GM21528 (cell line): Measurements from ENCODE around the gene DCP1B.

ENCODE experiments used
- ATAC-seq: cut with Tn5 transposase; IDR thresholded peaks from one replicate; pipeline ENCODE4 v1.9.1; 2021; ENCODE audit warnings: mild to moderate bottlenecking, moderate library complexity; ENCODE audit not compliant: unreplicated experiment, low FRiP score

DCP1B gene

DNA sequence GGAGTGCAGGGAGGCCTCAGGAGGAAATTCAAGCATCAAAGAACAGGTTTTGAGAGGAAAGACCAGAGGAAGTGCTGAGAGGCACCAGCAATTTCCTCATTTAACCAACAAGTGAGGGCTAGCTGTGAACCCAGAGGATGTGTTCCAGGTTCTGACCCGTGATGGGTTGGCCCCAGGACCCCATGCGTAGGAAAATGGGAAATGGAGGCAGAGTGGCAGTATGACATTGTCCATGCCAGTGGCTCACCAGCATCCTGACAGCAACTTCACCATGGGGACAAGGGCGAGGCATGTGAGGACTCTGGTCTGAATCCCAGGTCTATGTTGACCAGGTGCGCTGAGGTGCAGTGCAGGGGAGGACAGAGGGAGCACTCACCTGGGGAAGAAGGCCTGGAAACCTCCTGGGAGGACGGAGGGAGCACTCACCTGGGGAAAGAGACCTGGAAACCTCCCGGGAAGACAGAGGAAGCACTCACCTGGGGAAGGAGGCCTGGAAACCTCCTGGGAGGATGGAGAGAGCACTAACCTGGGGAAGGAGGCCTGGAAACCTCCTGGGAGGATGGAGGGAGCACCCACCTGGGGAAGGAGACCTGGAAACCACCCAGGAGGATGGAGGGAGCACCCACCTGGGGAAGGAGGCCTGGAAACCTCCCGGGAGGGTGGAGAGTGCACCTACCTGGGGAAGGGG lies 79.1 kb downstream of the DCP1B start:
- ATAC-seq: no peak

GRCh38 chr12:1922985-1923384 lies 81.3 kb downstream of the DCP1B start:
- ATAC-seq: no peak

DNA sequence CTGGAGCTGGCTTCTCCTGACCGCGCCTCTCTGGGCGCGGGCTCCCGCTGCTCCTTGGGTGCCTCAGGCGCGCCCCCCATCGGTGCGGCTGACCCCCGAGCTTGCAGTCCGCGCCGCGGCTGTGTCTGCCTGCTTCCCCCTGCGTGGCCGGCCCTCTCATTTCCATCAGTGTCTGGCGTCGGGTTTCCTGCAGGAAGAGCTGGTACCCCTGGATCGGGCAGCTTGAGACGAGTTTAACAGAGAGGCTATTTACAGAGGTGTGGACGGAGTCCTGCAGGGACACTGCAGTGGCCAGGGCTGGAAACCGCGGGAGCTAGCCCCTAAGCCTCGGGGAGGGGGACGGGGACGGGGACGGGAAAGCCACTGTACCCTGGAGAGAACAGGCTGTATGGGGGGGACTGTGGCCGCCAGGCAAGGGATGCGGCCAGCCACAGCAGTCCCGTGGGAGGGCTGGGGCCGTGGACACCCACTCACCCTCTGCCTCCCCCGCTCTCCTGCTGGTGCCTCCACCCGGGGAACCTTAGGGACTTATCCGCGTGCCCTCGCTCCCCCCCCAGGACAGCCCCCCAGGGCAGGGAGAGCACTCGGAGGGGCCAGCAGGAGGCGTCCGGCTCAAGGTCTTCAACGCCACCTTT lies 82.1 kb downstream of the DCP1B start:
- ATAC-seq: no peak

DNA sequence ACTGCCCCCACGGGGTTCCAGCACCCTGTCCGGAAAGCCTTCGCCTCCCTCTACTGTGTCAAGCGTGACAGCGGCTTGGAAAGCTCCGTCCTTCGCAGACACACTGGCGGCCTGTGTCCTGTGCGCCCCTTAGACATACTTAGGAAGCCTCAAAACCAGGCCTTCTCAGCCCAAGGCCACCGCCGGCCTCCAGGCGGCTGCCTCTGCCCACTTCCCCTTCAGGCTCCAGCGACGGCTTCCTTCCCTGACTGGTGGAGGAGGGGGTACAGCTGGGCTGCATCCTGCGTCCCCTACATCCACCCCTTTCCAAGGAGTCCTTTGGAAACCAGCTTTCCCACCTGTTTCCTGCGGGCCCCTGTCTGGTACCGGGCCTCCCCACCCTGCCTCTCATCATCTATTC lies 83.3 kb downstream of the DCP1B start:
- no peak for ATAC-seq

DNA sequence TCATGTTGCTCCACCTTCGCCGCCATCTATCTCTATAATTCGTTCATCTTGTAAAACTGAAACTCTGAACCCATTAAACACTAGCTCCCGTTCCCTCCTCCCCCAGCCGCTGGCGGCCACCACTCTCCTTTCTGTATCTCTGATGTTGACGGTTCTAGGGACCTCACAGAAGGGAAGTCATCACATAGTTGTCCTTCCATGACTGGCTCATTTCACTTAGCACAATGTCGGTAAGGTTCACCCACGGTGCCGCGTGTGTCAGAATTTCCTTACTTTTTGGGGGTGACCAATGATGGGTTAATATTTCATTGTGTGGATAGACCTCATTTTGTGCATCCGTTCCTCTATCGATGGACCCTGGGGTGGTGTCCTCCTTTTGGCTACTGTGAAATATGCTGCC lies 83.8 kb downstream of the DCP1B start:
- ATAC-seq: no peak

DNA sequence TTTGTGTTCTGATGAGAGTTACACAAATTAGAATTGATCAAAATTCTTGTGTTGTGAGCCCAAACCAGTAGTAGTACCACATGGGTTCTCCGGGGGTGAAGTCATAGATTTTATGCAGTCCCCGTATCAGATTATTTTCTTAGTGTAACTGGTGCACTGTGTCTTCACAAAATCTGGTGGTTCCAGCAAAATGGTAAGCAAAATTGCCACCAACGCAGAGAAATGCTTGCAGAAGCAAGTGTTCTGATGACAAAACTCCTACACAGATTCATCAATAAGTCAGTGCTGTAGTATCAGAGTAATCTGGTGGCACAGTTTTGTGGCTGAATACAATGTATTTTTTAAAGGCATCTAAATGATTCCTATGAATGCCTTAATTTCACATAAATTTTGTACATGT lies 84.5 kb downstream of the DCP1B start:
- ATAC-seq: no peak

- ATAC-seq: no peak
Observed at GRCh38 chr12:1919284-1919683, 85.0 kb downstream of the DCP1B start.

DNA sequence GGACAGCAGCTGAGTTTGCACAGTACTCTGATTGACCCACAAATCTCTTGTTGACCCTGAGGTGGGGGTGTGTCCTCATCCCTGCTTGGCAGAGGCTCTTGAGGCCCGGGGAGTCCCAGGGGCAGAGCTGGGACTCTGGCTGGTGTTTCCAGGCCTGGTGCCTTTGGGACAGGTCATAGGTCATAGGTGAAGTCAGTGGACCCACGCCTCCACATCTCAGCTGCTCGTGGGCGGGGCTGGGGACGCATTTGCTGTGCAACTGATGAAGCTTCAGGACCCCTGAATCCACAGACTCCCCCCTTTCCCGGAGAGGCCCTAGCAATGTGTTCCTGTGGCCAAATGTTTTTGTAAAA lies 85.4 kb downstream of the DCP1B start:
- no peak for ATAC-seq

DNA sequence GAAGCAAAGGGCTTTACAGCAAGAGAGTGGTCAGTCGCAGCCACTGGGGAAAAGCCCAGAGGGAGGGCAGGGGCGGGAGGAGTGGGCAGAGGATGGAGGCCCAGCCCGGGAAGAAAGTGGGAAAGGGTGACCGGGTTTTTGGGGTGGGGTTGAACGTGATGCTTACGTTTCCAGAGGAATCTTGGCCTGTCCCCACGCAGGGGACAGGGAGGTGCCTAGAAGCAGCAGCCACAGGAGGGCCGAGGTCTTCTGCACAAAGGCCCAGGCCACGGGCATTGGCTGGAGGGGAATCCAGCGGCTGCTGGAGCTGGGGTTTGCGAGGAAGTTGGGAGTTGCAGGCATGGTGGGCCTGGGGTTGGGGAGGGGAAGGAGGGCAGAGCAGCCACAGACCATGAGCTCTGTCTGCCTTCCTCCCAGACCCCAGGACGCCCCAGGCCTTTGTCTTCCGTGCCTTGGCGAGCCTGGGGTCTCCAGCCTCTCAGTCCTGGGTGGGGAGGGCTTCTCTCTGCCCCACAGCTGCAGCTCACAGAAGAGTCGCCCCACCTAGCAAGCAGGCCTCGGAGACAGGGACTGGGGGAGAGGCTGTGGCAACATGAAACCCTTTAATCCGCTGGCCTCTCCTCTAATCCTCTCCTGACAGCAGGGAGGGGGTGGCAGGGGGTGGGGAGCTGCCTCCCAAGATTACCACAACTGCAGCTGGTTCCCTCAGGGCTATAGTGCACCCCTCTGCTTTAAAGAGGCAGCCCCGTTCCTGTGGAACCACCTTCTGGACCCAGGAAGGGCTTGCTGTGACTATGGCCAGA lies 86.0 kb downstream of the DCP1B start, which contains the start of gene CACNA2D4:
Gene CACNA2D4 (minus strand): TSS at position 572 of the 803 bp plus-strand sequence. CDS start 179 bp downstream, at position 393.
- no peak for ATAC-seq

DNA sequence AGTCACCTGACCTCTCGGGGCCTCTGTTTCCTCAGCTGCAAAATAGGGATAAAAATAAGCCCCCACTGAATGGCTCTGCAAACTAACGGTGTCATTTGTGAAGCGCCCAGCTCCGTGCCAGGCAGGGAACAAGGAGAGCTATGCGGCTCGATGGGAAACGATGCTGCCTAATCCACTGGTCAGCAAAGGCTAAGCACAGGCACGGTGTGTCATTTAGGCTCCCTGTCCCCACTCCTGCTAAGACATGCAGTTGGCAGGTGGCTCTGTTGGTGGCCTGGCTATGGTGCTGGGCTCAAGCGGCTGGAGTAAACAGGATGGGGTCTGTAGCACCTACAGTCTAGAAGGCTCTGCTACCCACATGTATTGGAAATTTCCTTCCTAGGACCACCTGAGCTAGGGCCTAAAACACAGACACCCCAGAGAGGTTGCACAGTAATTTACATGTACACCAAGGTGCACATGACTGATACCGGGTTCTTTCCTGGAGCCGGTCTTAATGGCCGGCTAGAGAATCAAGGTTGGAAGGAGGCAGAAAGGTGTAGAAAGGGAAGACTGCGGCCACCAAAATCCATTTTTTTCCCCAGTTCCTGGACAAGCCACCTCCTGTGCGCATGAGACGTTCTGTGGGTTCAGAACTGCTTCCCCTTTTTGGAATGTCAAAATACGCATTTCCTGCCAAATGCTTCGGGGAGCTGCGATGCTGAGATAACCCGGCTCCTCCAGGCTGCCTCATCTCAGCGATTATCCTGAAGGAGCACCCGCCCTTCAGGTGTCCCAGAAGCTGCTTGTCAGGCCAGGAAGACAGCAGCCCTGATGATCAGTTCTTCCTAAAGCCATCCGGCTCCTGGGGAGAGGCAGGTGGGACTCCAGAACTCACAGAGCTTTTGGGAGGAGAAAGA lies 86.8 kb downstream of the DCP1B start:
- no peak for ATAC-seq

- no peak for ATAC-seq
Observed at GRCh38 chr12:1916371-1917171, 87.7 kb downstream of the DCP1B start.

DNA sequence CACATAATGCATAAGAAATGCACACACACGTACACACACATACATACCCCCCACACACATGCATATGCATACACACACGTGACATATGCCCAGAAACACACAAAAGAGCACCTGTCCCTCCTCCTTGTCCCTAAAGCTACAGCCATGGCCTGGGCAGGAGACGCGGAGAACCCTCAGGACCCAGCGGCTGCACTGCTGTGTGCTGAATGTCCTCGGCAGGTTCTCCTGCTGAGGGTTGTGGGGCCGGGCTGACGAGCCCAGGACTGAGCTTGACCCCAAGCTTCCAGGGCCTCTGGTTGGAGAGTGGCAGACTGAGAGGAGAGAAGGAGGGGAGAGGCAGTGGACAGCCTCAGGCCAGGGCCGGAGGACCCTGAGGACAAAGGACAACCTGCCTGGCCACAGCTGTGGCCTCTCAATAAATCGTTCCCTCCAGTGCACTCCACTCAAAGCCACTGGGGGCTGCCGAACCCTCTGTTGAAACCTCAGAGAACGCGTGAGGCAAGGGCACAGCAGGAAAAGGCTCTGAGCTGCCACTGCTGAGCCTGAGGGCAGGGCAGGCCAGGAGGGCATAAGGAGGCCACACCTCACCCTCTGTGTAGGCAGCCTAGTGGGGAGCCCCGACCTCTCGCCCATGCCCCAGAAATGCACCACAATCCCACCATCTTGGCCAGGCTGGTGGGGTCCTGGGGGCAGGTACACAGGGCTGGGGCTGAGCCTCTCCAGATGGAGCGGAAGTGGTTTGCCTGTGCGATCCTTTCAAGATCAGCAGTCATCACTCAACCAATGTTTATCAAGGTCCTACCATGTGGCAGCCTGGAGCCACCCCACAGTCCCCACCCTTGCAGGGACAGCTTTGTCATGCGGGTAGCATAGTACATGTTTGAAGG lies 88.9 kb downstream of the DCP1B start:
- ATAC-seq: no peak

- ATAC-seq: no peak
Observed at GRCh38 chr12:1914114-1914911, 89.9 kb downstream of the DCP1B start.

DNA sequence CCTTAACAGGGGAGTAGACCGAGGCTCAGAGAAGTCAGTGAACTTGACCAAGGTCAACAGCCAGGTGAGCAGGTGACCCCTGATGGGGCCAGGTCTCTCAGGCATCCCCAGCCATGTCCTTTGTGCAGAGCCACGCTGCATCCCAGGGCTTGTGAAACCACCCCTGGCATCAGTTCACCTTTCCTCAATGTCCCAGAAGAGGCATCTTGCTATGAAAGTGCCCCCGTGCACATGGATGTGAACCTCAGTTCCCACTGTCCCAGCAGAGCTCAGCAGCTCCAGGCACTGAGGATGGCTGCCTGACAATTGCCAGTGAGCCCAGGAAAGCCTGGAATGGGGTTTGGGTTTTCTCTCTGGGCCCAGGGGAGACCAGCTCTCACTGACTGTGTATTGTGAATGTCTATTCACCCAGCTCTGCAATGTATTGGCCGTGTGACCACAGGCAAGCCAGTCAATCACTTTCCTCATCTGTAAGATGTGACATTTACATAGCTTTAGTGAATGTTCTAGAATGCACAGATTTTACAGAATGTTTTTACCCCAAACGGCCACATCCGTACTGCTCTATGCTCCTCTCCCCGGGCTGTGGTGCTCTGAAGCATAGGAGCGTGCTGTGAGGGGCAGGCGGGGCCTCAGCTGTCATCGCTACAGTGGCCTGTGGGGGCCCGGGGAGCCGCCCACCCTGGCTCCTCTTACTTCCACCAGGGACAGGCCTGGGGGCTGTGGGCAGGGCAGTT lies 90.7 kb downstream of the DCP1B start:
- no peak for ATAC-seq

- ATAC-seq: no peak
Observed at GRCh38 chr12:1912580-1913376, 91.5 kb downstream of the DCP1B start.
